Testis (tissue), 3 donors: ENCODE results near the gene ENPP5. TPM values are rescaled to one million over a fixed set of nuclear protein-coding genes. Genes with fewer than 3 reads are reported as not detected.
A peak's percentile ranks its signal among the peaks of the same experiment; 100 is the strongest.

Experiments
- DNase-seq: peaks from one replicate; pipeline ENCODE4 v3.0.0-alpha.2; 2019
- H3K27ac ChIP-seq, 2 donors: fragments of 200-600 bp; sonication (generic); one replicate each; pipeline ENCODE4 v1.5.1; 2019
- H3K27me3 ChIP-seq: fragments of 200-600 bp; sonication (generic); one replicate; pipeline ENCODE4 v1.5.1; 2019
- H3K36me3 ChIP-seq: fragments of 200-600 bp; sonication (generic); one replicate; pipeline ENCODE4 v1.5.1; 2017; ENCODE audit warnings: low read depth; ENCODE audit errors: missing control alignments
- H3K4me1 ChIP-seq: fragments of 200-600 bp; sonication (generic); one replicate; pipeline ENCODE4 v1.5.1; 2019
- H3K4me3 ChIP-seq, 2 donors: fragments of 200-600 bp; sonication (generic); one replicate each; pipeline ENCODE4 v1.5.1; 2017 to 2019
- H3K9me3 ChIP-seq: fragments of 200-600 bp; sonication (generic); one replicate; pipeline ENCODE4 v1.5.1; 2017
- POLR2A ChIP-seq: fragments of 450-650 bp; IDR thresholded peaks from one replicate; pipeline ENCODE4 v1.6.1; 2017; ENCODE audit warnings: antibody characterized with exemption, mild to moderate bottlenecking, moderate library complexity
- WGBS, 2 donors: methylation state at CpG; one replicate each; pipeline ENCODE4 v1.1.5; 2018; 5-methylcytosine and 5-hydroxymethylcytosine counted together
- intact Hi-C: fragments of 100-400 bp; cut with DNase I; formaldehyde crosslinking; loops from one replicate; pipeline ENCODE4 v1.15.1; 2023; ENCODE audit warnings: low total_unique reads
- polyA plus RNA-seq: library from polyadenylated mRNA; stranded (reverse); fragments of 350-450 nt; fragmentation: Illumina TruSeq; extraction: RNeasy Lipid Tissue Mini Kit (QIAGEN cat#74804); gene quantifications from one replicate; pipeline ENCODE4 v1.2.3, GENCODE V29; 2014; ENCODE audit warnings: low read depth, low replicate concordance; ENCODE audit not compliant: insufficient read depth
- total RNA-seq, 2 donors: library from RNA; depleted of rRNA; stranded (reverse); fragments of >200 nt; gene quantifications; one replicate each; pipeline ENCODE4 v1.2.3, GENCODE V29; 2016
- TF ChIP-seq, protein P1 (sequence below), 3 experiments: fragments of 450-650 bp in 2 of 3; fragments of 200-600 bp in 1 of 3; sonication (generic) in 1 of 3; IDR thresholded peaks; one replicate each; pipeline ENCODE4 v1.5.1; 2016 to 2019; ENCODE audit warnings: antibody characterized with exemption in 3 of 3, mild to moderate bottlenecking in 2 of 3, moderate library complexity in 1 of 3

ENPP5 gene
- total and polyA plus RNA-seq, 3 donors from 2014 or later: 72.4 to 122 (median 114) TPM

- Histone ChIP-seq H3K4me3 (no peak overlapping the region), H3K4me1 (peaks cover 22% of the 10 kb centered on the region), H3K27me3 (no peaks in the 10 kb centered on the region), H3K9me3 (no peaks in the 10 kb centered on the region), H3K36me3 (no peaks in the 10 kb centered on the region), H3K27ac (peak overlapping the region; percentile 78 to 88)
- no peak for TF ChIP-seq POLR2A
- DNase-seq: no peak
- 91% methylated on average over 2 of the region's 2 CpGs for WGBS, 2 donors
- intact Hi-C loops: no loop called here
These were observed 46.1 kb upstream of the ENPP5 start for GRCh38 chr6:46216879-46217278.

DNA sequence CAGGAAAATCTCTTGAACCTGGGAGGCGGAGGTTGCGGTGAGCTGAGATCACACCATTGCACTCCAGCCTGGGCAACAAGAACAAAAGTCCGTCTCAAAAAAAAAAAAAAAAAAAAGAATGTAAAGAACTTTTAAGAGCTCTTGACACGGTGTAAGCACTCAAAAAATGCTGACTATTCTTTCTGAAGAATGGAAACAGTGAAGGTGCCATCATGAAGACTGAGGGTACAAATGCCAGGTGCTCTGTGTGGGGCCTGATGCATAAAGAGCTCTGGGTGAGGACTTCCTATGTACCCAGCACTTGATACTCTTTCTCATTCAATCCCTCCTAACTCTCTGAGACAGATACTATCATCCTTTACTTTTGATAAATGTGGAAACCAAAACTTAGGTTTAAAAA, 45.0 kb upstream of the ENPP5 start:
- no peak for TF ChIP-seq POLR2A
- TF ChIP-seq, protein P1, sequence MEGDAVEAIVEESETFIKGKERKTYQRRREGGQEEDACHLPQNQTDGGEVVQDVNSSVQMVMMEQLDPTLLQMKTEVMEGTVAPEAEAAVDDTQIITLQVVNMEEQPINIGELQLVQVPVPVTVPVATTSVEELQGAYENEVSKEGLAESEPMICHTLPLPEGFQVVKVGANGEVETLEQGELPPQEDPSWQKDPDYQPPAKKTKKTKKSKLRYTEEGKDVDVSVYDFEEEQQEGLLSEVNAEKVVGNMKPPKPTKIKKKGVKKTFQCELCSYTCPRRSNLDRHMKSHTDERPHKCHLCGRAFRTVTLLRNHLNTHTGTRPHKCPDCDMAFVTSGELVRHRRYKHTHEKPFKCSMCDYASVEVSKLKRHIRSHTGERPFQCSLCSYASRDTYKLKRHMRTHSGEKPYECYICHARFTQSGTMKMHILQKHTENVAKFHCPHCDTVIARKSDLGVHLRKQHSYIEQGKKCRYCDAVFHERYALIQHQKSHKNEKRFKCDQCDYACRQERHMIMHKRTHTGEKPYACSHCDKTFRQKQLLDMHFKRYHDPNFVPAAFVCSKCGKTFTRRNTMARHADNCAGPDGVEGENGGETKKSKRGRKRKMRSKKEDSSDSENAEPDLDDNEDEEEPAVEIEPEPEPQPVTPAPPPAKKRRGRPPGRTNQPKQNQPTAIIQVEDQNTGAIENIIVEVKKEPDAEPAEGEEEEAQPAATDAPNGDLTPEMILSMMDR (IDR thresholded peaks at IDR 0.05): no peak
- WGBS, 2 donors: 89 to 93% methylated on average over 4 of the region's 4 CpGs
- intact Hi-C loops: no loop called here

DNA sequence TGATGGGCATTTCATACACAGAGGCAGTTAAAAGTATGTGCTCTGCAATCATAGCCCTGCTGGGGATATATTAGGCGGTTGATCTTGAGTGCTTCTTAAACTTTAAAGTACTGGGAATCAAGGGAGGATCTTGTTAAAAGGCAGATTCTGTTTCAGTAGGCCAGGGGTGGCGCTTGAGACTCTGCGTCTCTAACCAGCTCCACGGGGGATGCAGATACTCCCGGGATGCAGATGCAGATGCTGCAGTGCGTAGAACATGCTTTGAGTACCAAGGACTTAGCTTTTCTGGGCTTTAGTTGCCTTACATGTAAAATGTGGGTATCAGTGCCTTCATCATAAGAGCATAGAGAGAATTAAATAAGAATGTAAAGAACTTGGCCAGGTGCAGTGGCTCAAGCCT, 44.4 kb upstream of the ENPP5 start:
- no peaks in the 10 kb centered on the region for H3K9me3 ChIP-seq
- no peak for DNase-seq
- TF ChIP-seq, protein P1 (IDR thresholded peaks at IDR 0.05): no peak
- no peak for TF ChIP-seq POLR2A
- H3K27ac ChIP-seq: no peak overlapping the region
- peaks cover 22% of the 10 kb centered on the region for H3K4me1 ChIP-seq
- H3K36me3 ChIP-seq: no peaks in the 10 kb centered on the region
- WGBS, 2 donors: 84% methylated on average over 6 of the region's 6 CpGs
- intact Hi-C loops: no loop called here
- H3K4me3 ChIP-seq: no peak overlapping the region
- no peaks in the 10 kb centered on the region for H3K27me3 ChIP-seq

More for the DNA sequence above, 45.0 kb upstream of the ENPP5 start:
- Histone ChIP-seq H3K36me3 (no peaks in the 10 kb centered on the region), H3K27me3 (no peaks in the 10 kb centered on the region), H3K4me1 (peaks cover 22% of the 10 kb centered on the region), H3K4me3 (no peak overlapping the region), H3K9me3 (no peaks in the 10 kb centered on the region), H3K27ac (no peak overlapping the region)
- DNase-seq: no peak

GRCh38 chr6:46211917-46212316, 41.1 kb upstream of the ENPP5 start:
- 89 to 92% methylated on average over 1 of the region's 1 CpG for WGBS, 2 donors
- intact Hi-C loops: no loop called here

DNA sequence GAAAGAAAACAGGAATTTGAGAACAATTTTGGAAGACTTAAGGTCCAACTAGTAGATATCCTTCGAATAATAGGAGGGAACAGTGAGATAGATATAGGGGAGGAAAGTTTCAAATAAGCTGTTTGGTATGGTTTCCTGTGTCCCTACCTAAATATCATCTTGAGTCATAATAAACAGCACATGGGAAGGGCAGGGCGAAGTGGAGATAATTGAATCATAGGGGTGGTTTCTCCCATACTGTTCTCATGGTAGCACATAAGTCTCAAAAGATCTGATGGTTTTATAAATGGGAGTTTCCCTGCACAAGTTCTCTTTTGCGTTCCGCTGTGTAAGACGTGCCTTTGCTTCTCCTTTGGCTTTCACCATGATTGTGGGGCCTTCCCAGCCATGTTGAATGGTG, 39.5 kb upstream of the ENPP5 start:
- H3K9me3 ChIP-seq: no peaks in the 10 kb centered on the region
- 87 to 92% methylated on average over 5 of the region's 5 CpGs for WGBS, 2 donors
- H3K27me3 ChIP-seq: no peaks in the 10 kb centered on the region
- H3K4me1 ChIP-seq: peaks cover 3% of the 10 kb centered on the region
- no peak for DNase-seq
- TF ChIP-seq POLR2A: no peak
- TF ChIP-seq, protein P1 (IDR thresholded peaks at IDR 0.05): no peak
- H3K4me3 ChIP-seq: no peak overlapping the region
- intact Hi-C loops: no loop called here
- H3K27ac ChIP-seq: no peak overlapping the region
- no peaks in the 10 kb centered on the region for H3K36me3 ChIP-seq

More at GRCh38 chr6:46211917-46212316, 41.1 kb upstream of the ENPP5 start:
- no peak for TF ChIP-seq POLR2A
- TF ChIP-seq, protein P1 (IDR thresholded peaks at IDR 0.05): no peak
- no peak for DNase-seq
- Histone ChIP-seq H3K4me1 (peaks cover 3% of the 10 kb centered on the region), H3K4me3 (no peak overlapping the region), H3K27me3 (no peaks in the 10 kb centered on the region), H3K9me3 (no peaks in the 10 kb centered on the region), H3K36me3 (no peaks in the 10 kb centered on the region), H3K27ac (no peak overlapping the region)
